ENCODE data around the gene IL1RAPL1. TPM values are rescaled to one million over a fixed set of nuclear protein-coding genes. Genes with fewer than 3 reads are reported as not detected.

Gene IL1RAPL1
- total RNA-seq, 2 donors from 2014 or later = 0.54 TPM; not detected in 1

GRCh38 chrX:29435396-29435795 is 848.1 kb downstream of the IL1RAPL1 start:
- Histone ChIP-seq H3K4me3 (no peak overlapping the region), H3K4me1 (ENCODE audit: control insufficient read depth in 1 of 2, low read depth in 2 of 2) (no peaks in the 10 kb centered on the region), H3K36me3 (no peaks in the 10 kb centered on the region), H3K9me3 (no peaks in the 10 kb centered on the region), H3K27me3 (replicated peaks; ENCODE audit: insufficient read depth) (no peaks in the 10 kb centered on the region), H3K27ac (no peak overlapping the region)
- no peak for ATAC-seq (ENCODE audit: insufficient number of reproducible peaks, low FRiP score, low read depth)
- no peak for TF ChIP-seq CTCF (IDR thresholded peaks at IDR 0.05)
- no peak for DNase-seq (ENCODE audit: low spot score)

- TF ChIP-seq CTCF (IDR thresholded peaks at IDR 0.05) = no peak
- Histone ChIP-seq H3K4me1 (ENCODE audit: control insufficient read depth in 1 of 2, low read depth in 2 of 2) (no peaks in the 10 kb centered on the region), H3K27me3 (replicated peaks; ENCODE audit: insufficient read depth) (no peaks in the 10 kb centered on the region), H3K36me3 (no peaks in the 10 kb centered on the region), H3K27ac (no peak overlapping the region), H3K4me3 (no peak overlapping the region), H3K9me3 (no peaks in the 10 kb centered on the region)
- DNase-seq (ENCODE audit: low spot score) = no peak
- ATAC-seq (ENCODE audit: insufficient number of reproducible peaks, low FRiP score, low read depth) = no peak
Measured at GRCh38 chrX:29447867-29448266, 860.6 kb downstream of the IL1RAPL1 start.

- Histone ChIP-seq H3K36me3 (no peaks in the 10 kb centered on the region), H3K4me1 (ENCODE audit: control insufficient read depth in 1 of 2, low read depth in 2 of 2) (no peaks in the 10 kb centered on the region), H3K27ac (no peak overlapping the region), H3K9me3 (no peaks in the 10 kb centered on the region), H3K27me3 (replicated peaks; ENCODE audit: insufficient read depth) (no peaks in the 10 kb centered on the region), H3K4me3 (no peak overlapping the region)
- DNase-seq (ENCODE audit: low spot score) (no peak), ATAC-seq (ENCODE audit: insufficient number of reproducible peaks, low FRiP score, low read depth) (no peak)
- no peak for TF ChIP-seq CTCF (IDR thresholded peaks at IDR 0.05)
Measured at GRCh38 chrX:29453333-29453732, 866.1 kb downstream of the IL1RAPL1 start.

GRCh38 chrX:29455702-29456101 is 868.5 kb downstream of the IL1RAPL1 start:
- no peak for TF ChIP-seq CTCF (IDR thresholded peaks at IDR 0.05)
- H3K36me3 ChIP-seq = no peaks in the 10 kb centered on the region
- ATAC-seq (ENCODE audit: insufficient number of reproducible peaks, low FRiP score, low read depth) = no peak

GRCh38 chrX:29461039-29461438 is 873.8 kb downstream of the IL1RAPL1 start:
- H3K4me3 ChIP-seq = no peak overlapping the region
- H3K4me1 ChIP-seq (ENCODE audit: control insufficient read depth in 1 of 2, low read depth in 2 of 2) = no peaks in the 10 kb centered on the region
- no peaks in the 10 kb centered on the region for H3K36me3 ChIP-seq
- H3K27ac ChIP-seq = no peak overlapping the region
- no peaks in the 10 kb centered on the region for H3K27me3 ChIP-seq (replicated peaks; ENCODE audit: insufficient read depth)
- DNase-seq (ENCODE audit: low spot score) (no peak), ATAC-seq (ENCODE audit: insufficient number of reproducible peaks, low FRiP score, low read depth) (no peak)
- no peak for TF ChIP-seq CTCF (IDR thresholded peaks at IDR 0.05)
- no peaks in the 10 kb centered on the region for H3K9me3 ChIP-seq

More at GRCh38 chrX:29455702-29456101, 868.5 kb downstream of the IL1RAPL1 start:
- DNase-seq (ENCODE audit: low spot score) = no peak
- Histone ChIP-seq H3K4me1 (ENCODE audit: control insufficient read depth in 1 of 2, low read depth in 2 of 2) (no peaks in the 10 kb centered on the region), H3K27ac (no peak overlapping the region), H3K27me3 (replicated peaks; ENCODE audit: insufficient read depth) (no peaks in the 10 kb centered on the region), H3K9me3 (no peaks in the 10 kb centered on the region), H3K4me3 (no peak overlapping the region)

Measured in thoracic aorta (tissue), 2 donors.